Thoracic aorta (tissue), 2 donors: ENCODE data around the gene VAT1L. TPM values are rescaled to one million over a fixed set of nuclear protein-coding genes. Genes with fewer than 3 reads are reported as not detected.

ENCODE experiments used
- ATAC-seq: fragments of 150-250 bp; one replicate; pipeline ENCODE4 v1.8.0; 2017; ENCODE audit warnings: low read depth; ENCODE audit not compliant: insufficient number of reproducible peaks, low FRiP score
- DNase-seq: peaks from one replicate; pipeline ENCODE4 v3.0.0-alpha.2; 2020; ENCODE audit warnings: low spot score
- H3K27ac ChIP-seq, 2 donors: fragments of 200-600 bp; sonication (generic); 1 replicate in 1 of 2; 2 replicates in 1 of 2; pipeline ENCODE4 v1.5.1; 2016; ENCODE audit warnings: mild to moderate bottlenecking in 2 of 2, moderate library complexity in 2 of 2
- H3K27me3 ChIP-seq: fragments of 200-600 bp; sonication (generic); replicated peaks from 2 replicates; pipeline ENCODE4 v1.6.0; 2016; ENCODE audit warnings: mild to moderate bottlenecking; ENCODE audit not compliant: insufficient read depth
- H3K36me3 ChIP-seq: fragments of 200-600 bp; sonication (generic); one replicate; pipeline ENCODE4 v1.5.1; 2016
- H3K4me1 ChIP-seq, 2 donors: fragments of 200-600 bp; sonication (generic); 1 replicate in 1 of 2; 2 replicates in 1 of 2; pipeline versions ENCODE4 v1.5.1 to v1.6.0; 2016; ENCODE audit warnings: low read depth in 2 of 2, mild to moderate bottlenecking in 1 of 2; ENCODE audit not compliant: control insufficient read depth in 1 of 2
- H3K4me3 ChIP-seq: fragments of 200-600 bp; sonication (generic); 2 replicates; pipeline ENCODE4 v1.5.1; 2016; ENCODE audit warnings: mild to moderate bottlenecking
- H3K9me3 ChIP-seq: fragments of 200-600 bp; sonication (generic); 2 replicates; pipeline ENCODE4 v1.5.1; 2016
- total RNA-seq, 2 donors: library from RNA; depleted of rRNA; stranded (reverse); fragments of >200 nt; gene quantifications; one replicate each; pipeline versions ENCODE4 v1.1.0 to v1.2.3, GENCODE V29; 2016
- TF ChIP-seq, protein P1 (sequence below): fragments of 200-600 bp; sonication (generic); IDR thresholded peaks from one replicate; pipeline ENCODE4 v1.5.1; 2019; ENCODE audit warnings: antibody characterized with exemption

The VAT1L gene
- total RNA-seq, 2 donors from 2014 or later = 10.4 to 27.1 TPM

DNA sequence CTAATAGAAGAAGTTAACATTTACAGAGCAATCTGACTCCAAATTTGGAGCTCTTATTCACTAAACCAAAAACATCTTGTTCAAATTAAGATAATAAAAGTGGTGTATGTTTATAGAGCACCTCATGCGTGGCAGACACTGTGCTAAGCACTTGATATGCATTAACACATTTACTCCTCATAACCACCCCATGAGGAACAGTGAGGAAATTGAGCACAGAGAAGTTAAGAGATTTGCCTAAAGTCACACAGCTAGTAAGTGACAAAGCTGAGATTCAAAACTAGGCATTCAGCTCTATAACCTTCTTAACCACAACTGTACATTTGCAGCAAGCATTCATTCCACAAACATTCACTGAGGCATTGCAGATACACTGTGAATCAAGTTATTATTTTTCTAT, 94.0 kb downstream of the VAT1L start:
- Histone ChIP-seq H3K4me1 (peaks cover 10 to 31% of the 10 kb centered on the region in 2 donors), H3K36me3 (no peaks in the 10 kb centered on the region), H3K4me3 (no peak overlapping the region), H3K27ac (no peak overlapping the region), H3K27me3 (no peaks in the 10 kb centered on the region), H3K9me3 (no peaks in the 10 kb centered on the region)
- ATAC-seq = no peak
- TF ChIP-seq, protein P1, sequence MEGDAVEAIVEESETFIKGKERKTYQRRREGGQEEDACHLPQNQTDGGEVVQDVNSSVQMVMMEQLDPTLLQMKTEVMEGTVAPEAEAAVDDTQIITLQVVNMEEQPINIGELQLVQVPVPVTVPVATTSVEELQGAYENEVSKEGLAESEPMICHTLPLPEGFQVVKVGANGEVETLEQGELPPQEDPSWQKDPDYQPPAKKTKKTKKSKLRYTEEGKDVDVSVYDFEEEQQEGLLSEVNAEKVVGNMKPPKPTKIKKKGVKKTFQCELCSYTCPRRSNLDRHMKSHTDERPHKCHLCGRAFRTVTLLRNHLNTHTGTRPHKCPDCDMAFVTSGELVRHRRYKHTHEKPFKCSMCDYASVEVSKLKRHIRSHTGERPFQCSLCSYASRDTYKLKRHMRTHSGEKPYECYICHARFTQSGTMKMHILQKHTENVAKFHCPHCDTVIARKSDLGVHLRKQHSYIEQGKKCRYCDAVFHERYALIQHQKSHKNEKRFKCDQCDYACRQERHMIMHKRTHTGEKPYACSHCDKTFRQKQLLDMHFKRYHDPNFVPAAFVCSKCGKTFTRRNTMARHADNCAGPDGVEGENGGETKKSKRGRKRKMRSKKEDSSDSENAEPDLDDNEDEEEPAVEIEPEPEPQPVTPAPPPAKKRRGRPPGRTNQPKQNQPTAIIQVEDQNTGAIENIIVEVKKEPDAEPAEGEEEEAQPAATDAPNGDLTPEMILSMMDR = no peak
- DNase-seq = no peak

DNA sequence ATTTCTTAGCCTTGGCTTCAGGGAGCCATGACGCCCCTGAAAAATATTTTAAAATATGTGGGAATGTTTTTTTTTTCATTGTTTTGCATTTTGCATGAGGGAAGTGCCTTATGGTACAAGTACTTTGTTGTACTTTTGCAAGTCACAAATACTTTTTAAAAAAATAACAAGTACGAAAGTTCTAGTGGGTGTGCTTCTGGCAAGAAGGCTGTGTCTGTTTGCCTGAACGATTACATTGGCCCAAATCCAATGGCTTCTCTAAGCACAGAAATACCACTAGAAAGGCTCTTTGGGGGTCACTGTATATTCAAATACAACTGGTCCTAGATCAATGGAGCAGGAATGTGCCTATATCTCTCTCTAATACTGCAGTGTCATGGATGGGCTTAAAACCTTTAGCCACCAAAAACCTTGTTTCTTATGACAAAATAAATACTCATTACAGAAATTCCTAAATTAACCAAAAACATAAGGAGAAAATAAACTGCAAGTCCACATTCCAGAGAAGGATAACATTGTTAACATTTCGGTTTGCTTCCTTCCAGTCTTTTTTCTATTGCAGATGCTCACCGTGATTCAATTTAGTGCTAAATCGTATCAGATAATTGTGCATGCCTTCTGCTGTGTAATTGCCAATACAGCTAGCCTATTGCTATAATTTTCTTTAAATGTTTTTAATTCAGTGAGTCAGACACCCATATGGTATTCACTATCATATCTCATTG, 97.4 kb downstream of the VAT1L start:
- TF ChIP-seq, protein P1 = no peak
- H3K27me3 ChIP-seq = no peaks in the 10 kb centered on the region
- H3K4me3 ChIP-seq = no peak overlapping the region
- no peak for DNase-seq
- H3K4me1 ChIP-seq = peaks cover 10 to 31% of the 10 kb centered on the region in 2 donors
- no peak for ATAC-seq
- no peaks in the 10 kb centered on the region for H3K9me3 ChIP-seq
- peak overlapping the region; percentile 58 to 76 for H3K27ac ChIP-seq
- no peaks in the 10 kb centered on the region for H3K36me3 ChIP-seq

DNA sequence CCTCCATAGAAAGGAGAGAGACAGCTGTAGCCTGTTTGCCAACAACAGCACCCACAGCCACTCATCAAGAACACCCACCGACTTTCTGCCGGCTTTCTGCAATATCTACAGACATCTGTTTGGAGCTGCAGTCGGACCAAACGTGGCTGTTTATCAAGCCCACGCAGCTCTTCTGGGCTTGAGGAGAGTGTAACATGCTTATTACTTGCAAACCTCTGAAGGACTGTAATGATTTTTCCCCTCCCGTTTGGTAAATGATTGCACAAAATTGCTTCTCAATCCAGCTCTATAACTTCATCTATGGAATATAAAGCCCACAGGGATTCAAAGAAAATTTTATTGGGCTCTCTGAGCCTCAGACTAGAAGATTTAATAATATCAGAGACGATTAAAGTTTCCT, 100.5 kb downstream of the VAT1L start:
- TF ChIP-seq, protein P1 = no peak
- no peak for DNase-seq
- Histone ChIP-seq H3K9me3 (no peaks in the 10 kb centered on the region), H3K27me3 (no peaks in the 10 kb centered on the region), H3K4me3 (no peak overlapping the region), H3K27ac (no peak overlapping the region), H3K4me1 (peaks cover 10 to 17% of the 10 kb centered on the region in 2 donors), H3K36me3 (no peaks in the 10 kb centered on the region)
- ATAC-seq = no peak

DNA sequence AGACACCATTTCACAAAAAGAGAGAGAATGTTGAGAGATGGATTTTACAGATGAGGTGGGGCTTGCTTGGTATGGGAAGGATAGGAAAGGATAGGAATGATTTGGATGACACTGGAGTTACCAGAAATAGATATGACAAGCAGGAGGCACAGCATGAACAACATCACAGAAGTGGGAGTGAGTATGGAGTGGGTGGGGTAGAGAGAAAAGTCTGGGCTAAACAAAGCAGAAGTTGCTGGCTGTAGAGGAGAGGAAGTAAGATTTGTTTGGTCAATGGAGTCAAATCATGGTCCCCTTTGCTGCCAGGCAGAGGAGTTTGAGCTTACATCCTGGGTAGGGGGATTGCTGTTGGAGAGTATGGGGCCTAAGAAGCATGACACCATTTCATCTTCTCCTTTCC, 101.7 kb downstream of the VAT1L start:
- Histone ChIP-seq H3K4me1 (peaks cover 6 to 10% of the 10 kb centered on the region in 2 donors), H3K27ac (no peak overlapping the region), H3K9me3 (no peaks in the 10 kb centered on the region), H3K36me3 (no peaks in the 10 kb centered on the region), H3K4me3 (no peak overlapping the region), H3K27me3 (no peaks in the 10 kb centered on the region)
- TF ChIP-seq, protein P1 = no peak
- ATAC-seq (no peak), DNase-seq (no peak)

DNA sequence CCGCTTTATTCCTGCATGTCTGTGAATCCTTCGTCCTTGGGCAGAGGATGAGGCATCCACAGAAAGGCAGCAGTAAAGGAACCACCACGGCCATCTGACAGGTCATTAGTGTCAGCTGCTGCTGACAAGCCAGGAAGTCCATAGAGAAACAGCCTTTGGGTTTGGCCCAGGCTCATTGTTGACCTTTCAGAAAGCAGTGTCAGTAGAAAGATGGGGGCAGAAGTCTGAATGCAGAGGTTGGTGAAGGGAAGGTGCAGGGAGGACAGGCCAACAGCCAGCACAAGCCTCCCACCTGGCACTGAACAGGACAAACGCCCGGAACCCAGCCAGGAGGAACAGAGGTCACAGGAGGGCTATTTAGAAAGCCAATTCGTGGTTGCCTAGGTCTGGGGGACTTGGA, 105.8 kb downstream of the VAT1L start:
- Histone ChIP-seq H3K36me3 (no peaks in the 10 kb centered on the region), H3K4me3 (no peak overlapping the region), H3K4me1 (peaks cover 7% of the 10 kb centered on the region in 2 donors), H3K27ac (no peak overlapping the region), H3K9me3 (no peaks in the 10 kb centered on the region), H3K27me3 (no peaks in the 10 kb centered on the region)
- ATAC-seq (no peak), DNase-seq (no peak)
- TF ChIP-seq, protein P1 = no peak
